GM18499 (cell line): ENCODE data around the gene TMEM101.
"Not testable (repeated sequence)": the region's sequence is repeated elsewhere in the genome, so short reads cannot be mapped to it uniquely, and the experiment has no call there.

Experiments used
- ATAC-seq: cut with Tn5 transposase; IDR thresholded peaks from one replicate; pipeline ENCODE4 v1.9.1; 2021; ENCODE audit warnings: moderate number of reproducible peaks; ENCODE audit not compliant: insufficient read depth, unreplicated experiment

TMEM101 gene

GRCh38 chr17:43979011-43979410 lies 35.8 kb downstream of the TMEM101 start:
- no peak for ATAC-seq

GRCh38 chr17:43978078-43978477 lies 36.7 kb downstream of the TMEM101 start:
- ATAC-seq = no peak

DNA sequence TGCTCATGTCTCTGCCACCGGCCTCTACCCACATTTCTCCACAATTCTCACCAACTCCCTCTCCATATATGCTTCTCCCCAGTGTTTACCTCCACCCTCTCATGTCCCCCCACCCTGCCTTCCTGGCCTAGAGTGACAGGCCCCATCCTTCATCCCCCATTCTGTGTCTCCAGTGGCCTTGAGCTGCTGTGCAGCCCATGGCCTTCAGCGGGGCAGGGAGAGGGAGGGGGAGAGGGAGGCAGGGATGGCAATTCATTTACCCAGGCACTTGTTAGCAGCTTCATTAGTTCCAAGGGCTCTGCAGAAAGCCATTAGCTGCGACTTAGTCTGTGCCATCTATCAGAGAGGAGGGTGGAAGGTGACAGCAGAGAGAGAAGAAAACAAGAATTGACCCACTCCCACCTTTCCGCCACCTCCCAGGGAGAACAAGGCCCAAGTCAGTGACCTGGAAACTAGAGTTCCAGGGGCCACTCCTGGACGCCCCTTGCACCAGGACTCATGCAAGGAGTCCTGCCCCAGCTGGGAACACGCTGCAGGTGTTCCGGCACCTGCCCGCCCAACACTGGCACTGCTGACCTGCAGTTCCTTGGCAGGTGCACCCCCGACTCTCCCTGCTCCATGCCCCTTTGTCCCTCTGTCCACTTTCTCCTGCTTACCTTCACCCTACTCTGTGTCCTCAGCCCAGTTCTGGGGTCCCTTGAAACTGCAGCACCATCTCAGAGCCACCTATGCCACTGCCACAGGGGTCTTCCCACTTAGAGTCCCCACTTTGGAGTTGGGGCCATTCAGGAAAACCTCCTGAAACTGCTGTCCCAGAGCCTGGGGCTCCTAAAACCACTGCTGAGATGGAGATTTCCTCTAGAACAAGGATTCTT lies 37.6 kb downstream of the TMEM101 start:
- no peak for ATAC-seq

- ATAC-seq = no peak
Observed at GRCh38 chr17:43975898-43976297, 38.9 kb downstream of the TMEM101 start.

GRCh38 chr17:43974382-43975266 lies 40.1 kb downstream of the TMEM101 start:
- ATAC-seq = no peak

DNA sequence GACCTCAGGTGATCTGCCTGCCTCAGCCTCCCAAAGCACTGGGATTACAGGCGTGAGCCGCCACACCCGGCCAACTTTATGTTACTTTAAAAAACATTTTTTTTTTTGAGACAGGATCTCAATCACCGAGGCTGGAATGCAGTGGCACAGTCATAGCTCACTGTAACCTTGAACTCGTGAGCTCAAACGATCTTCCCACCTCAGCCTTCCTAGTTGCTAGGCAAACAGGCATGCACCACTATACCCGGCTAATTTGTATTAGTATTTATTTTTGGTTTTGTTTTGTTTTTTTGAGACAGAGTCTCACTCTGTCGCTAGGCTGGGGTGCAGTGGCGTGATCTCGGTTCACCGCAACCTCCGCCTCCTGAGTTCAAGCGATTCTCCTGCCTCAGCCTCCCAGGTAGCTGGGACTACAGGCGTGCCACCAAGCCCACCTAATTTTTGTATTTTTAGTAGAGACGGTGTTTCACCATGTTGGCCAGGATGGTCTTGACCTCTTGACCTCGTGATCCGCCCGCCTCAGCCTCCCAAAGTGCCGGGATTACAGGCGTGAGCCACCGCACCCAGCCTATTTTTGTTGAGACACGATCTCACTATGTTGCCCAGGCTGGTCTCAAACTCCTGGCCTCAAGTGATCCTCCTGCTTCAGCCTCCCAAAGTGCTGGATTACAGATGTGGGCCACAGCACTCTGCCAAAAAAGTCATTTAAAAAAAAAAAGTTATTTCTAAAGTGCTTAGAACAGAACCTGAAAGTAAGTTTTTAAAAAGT lies 42.1 kb downstream of the TMEM101 start:
- ATAC-seq = not testable (repeated sequence)

DNA sequence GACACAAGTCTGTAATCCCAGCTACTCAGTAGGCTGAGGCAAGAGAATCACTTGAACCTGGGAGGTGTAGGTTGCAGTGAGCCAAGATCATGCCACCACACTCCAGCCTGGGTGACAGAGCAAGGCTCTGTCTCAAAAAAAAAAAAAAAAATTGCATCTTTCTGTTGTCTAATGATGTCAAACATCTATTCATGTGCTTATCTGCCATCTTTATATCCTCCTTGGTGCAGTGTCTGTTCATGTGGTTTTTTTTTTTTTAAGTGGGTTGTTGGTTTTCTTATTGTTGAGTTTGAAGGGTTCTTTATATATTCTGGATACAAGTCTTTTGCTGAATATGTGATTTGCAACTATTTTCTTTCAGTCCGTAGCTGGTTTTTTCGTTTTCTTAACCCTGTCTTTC lies 43.3 kb downstream of the TMEM101 start:
- ATAC-seq = not testable (repeated sequence)

DNA sequence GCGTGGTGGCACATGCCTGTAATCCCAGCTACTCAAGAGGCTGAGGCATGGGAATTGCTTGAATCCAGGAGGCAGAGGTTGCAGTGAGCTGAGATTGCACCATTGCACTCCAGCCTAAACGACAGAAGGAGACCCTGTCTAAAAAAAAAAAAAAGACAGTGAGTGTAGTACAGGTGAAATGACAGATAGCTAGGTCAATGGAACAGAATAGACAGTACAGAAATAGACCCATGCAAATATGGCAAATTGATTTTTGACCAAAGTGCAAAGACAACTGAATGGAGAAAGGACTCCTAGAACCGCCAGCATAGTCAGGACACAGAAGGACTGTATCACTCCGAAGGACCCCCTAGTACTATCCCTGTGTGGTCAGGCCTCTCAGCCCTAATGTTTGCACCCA lies 44.4 kb downstream of the TMEM101 start:
- no peak for ATAC-seq

DNA sequence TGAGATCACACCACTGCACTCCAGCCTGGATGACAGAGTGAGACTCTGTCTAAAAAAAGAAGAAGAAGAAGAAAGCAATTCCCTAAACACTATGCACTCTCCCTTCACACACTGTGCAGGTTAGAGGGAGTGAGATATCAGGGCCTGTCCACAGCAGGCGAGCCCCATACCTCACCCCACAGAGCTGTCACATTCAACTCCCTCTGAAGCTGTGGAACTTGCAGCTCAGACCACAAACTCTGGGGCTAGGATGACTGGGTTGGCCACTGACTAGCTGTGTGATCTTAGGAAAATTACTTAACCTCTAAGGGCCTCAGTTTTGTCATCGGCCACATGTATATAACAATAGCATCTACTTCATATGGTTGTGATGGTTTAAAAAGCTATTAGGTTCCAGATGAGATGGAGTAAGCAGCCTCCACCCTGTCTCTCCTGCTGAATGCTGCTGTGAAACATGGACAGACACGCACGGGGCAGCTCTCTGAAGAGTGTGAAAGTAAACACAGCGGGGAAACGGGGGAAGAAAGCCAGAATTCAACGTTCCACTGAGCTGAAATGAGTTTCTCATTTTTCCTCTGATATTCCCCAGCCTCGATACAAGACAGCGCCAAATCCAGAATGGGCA lies 47.4 kb downstream of the TMEM101 start:
- ATAC-seq = no peak

DNA sequence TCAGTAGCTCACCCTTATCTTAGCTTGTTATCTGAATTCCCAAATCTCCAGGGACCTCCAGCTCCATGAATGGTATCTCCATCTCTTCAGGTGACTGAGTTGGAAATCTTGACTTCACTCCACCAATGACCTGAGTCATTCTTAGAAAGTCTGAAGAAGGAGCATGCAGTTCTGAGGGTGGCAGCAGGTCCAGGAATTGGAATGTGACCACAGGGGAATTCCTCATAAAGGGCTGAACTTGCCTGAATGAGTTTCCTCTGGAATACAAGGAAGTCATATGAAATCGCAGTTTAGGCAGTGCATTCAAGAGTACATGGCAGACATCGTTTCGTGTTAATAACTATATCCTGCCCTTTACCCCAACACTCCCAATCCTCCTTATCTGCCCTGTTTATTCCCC lies 48.5 kb downstream of the TMEM101 start:
- no peak for ATAC-seq

DNA sequence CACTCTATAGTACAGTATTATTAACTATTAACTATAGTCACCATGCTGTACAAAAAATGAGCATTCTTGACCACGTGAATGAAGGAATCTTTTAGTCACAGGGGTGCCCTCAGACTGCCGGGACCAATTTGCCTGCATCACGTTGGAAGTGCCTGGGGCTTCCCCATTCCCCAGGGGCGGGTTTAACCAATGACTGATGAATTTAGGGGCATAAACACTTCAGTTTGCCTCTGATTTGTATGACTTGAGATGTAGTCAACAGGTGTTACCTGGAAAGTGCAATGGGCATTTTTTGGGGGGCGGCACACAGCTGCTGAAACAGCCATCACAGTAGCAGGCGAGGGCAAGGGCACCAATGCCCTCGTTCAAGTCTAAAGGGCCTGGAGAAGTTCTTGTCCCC lies 52.3 kb downstream of the TMEM101 start:
- ATAC-seq = no peak

- ATAC-seq = no peak
Observed at GRCh38 chr17:43961954-43962353, 52.8 kb downstream of the TMEM101 start.

DNA sequence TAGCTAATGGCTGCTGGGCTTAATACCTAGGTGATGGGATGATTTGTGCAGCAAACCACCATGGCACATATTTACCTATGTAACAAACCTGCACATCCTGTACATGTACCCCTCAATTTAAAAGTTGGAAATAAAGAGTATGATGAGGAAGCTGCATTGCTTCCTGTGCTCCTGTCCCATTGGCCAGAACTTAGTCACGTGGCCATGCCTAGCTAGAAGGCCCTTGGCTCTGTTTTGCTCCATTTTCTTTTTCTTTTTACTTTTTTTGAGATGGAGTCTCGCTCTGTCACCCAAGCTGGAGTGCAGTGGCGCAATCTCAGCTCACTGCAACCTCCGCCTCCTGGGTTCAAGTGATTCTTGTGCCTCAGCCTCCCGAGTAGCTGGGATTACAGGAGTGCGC lies 53.5 kb downstream of the TMEM101 start:
- ATAC-seq = not testable (repeated sequence)
